ENCODE results near the gene RXRA.

Gene RXRA

GRCh38 chr9:134466869-134467616 lies 140.8 kb downstream of the RXRA start:
- peak; percentile 43 for DNase-seq
- H3K9me3 Mint-ChIP-seq: no peaks in the 10 kb centered on the region
- H3K4me1 Mint-ChIP-seq: peaks cover 14% of the 10 kb centered on the region
- H3K4me3 Mint-ChIP-seq: no peak overlapping the region
- no peak for TF ChIP-seq CTCF (IDR thresholded peaks at IDR 0.05)
- H3K27me3 Mint-ChIP-seq (ENCODE audit: low read depth, poor library complexity): no peaks in the 10 kb centered on the region
- H3K27ac Mint-ChIP-seq: no peak overlapping the region
- H3K36me3 Mint-ChIP-seq (ENCODE audit: low read depth): no peaks in the 10 kb centered on the region

- no peak for TF ChIP-seq CTCF (IDR thresholded peaks at IDR 0.05)
- no peaks in the 10 kb centered on the region for H3K36me3 Mint-ChIP-seq (ENCODE audit: low read depth)
- no peak overlapping the region for H3K27ac Mint-ChIP-seq
- peaks cover under 1% of the 10 kb centered on the region for H3K4me1 Mint-ChIP-seq
- no peak overlapping the region for H3K4me3 Mint-ChIP-seq
- H3K27me3 Mint-ChIP-seq (ENCODE audit: low read depth, poor library complexity): no peaks in the 10 kb centered on the region
- no peak for DNase-seq
- no peaks in the 10 kb centered on the region for H3K9me3 Mint-ChIP-seq
Observed at GRCh38 chr9:134468358-134468757, 142.1 kb downstream of the RXRA start.

- Mint-ChIP-seq H3K4me1 (no peaks in the 10 kb centered on the region), H3K4me3 (no peak overlapping the region)
- no peak for TF ChIP-seq CTCF (IDR thresholded peaks at IDR 0.05)
Observed at GRCh38 chr9:134469041-134469875, 143.0 kb downstream of the RXRA start.

GRCh38 chr9:134472256-134472655 lies 146.0 kb downstream of the RXRA start:
- TF ChIP-seq CTCF (IDR thresholded peaks at IDR 0.05): no peak
- Mint-ChIP-seq H3K4me3 (no peak overlapping the region), H3K27me3 (ENCODE audit: low read depth, poor library complexity) (peaks cover 3% of the 10 kb centered on the region), H3K9me3 (no peaks in the 10 kb centered on the region), H3K36me3 (ENCODE audit: low read depth) (no peaks in the 10 kb centered on the region), H3K27ac (no peak overlapping the region), H3K4me1 (no peaks in the 10 kb centered on the region)
- DNase-seq: no peak

More at GRCh38 chr9:134469041-134469875, 143.0 kb downstream of the RXRA start:
- DNase-seq: no peak
- no peak overlapping the region for H3K27ac Mint-ChIP-seq
- no peaks in the 10 kb centered on the region for H3K9me3 Mint-ChIP-seq
- H3K27me3 Mint-ChIP-seq (ENCODE audit: low read depth, poor library complexity): no peaks in the 10 kb centered on the region
- H3K36me3 Mint-ChIP-seq (ENCODE audit: low read depth): no peaks in the 10 kb centered on the region

- TF ChIP-seq CTCF (IDR thresholded peaks at IDR 0.05): no peak
- no peak overlapping the region for H3K4me3 Mint-ChIP-seq
- no peaks in the 10 kb centered on the region for H3K36me3 Mint-ChIP-seq (ENCODE audit: low read depth)
- H3K4me1 Mint-ChIP-seq: no peaks in the 10 kb centered on the region
- no peak for DNase-seq
- H3K9me3 Mint-ChIP-seq: no peaks in the 10 kb centered on the region
- no peak overlapping the region for H3K27ac Mint-ChIP-seq
- H3K27me3 Mint-ChIP-seq (ENCODE audit: low read depth, poor library complexity): peaks cover 6% of the 10 kb centered on the region
Observed at GRCh38 chr9:134473141-134474054, 147.1 kb downstream of the RXRA start.

Measured in nephron progenitor cell (in vitro differentiated cells).